ENCODE measurements around the gene SMARCC1. TPM values are rescaled to one million over a fixed set of nuclear protein-coding genes. Genes with fewer than 3 reads are reported as not detected.

Gene SMARCC1
- total RNA-seq, 4 donors from 2014 or later: 25.0 to 110 (median 56.4) TPM

GRCh38 chr3:47556351-47556750 lies 225.3 kb downstream of the SMARCC1 start:
- TF ChIP-seq POLR2A (IDR thresholded peaks at IDR 0.05): no peak
- TF ChIP-seq, protein P1, sequence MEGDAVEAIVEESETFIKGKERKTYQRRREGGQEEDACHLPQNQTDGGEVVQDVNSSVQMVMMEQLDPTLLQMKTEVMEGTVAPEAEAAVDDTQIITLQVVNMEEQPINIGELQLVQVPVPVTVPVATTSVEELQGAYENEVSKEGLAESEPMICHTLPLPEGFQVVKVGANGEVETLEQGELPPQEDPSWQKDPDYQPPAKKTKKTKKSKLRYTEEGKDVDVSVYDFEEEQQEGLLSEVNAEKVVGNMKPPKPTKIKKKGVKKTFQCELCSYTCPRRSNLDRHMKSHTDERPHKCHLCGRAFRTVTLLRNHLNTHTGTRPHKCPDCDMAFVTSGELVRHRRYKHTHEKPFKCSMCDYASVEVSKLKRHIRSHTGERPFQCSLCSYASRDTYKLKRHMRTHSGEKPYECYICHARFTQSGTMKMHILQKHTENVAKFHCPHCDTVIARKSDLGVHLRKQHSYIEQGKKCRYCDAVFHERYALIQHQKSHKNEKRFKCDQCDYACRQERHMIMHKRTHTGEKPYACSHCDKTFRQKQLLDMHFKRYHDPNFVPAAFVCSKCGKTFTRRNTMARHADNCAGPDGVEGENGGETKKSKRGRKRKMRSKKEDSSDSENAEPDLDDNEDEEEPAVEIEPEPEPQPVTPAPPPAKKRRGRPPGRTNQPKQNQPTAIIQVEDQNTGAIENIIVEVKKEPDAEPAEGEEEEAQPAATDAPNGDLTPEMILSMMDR (IDR thresholded peaks at IDR 0.05): no peak
- Histone ChIP-seq H3K27me3 (no peaks in the 10 kb centered on the region), H3K36me3 (no peaks in the 10 kb centered on the region), H3K27ac (no peak overlapping the region), H3K9me3 (no peaks in the 10 kb centered on the region), H3K4me1 (no peaks in the 10 kb centered on the region), H3K4me3 (no peak overlapping the region)
- DNase-seq: no peak

DNA sequence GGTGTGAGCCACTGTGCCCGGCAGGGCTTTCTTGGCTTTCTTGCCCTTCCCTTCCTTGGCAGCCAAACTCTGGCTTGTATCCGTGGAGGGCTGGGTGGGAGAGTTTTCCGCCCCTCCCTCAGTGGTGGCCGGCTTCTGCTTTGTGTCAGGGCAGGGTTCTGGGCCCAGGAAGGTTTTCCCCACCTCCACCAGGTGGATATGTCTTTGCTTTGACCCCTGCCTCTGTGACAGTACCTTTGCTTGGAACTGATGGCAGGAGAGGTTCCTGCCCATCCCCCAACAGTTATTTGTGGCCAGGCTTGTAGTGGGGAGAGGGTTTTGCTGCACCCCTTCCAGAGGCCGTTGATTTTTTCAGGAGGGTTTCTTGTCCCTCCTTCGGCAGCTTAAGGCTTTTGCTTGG lies 227.4 kb downstream of the SMARCC1 start:
- no peaks in the 10 kb centered on the region for H3K9me3 ChIP-seq
- H3K4me3 ChIP-seq: no peak overlapping the region
- no peaks in the 10 kb centered on the region for H3K27me3 ChIP-seq
- H3K36me3 ChIP-seq: no peaks in the 10 kb centered on the region
- H3K4me1 ChIP-seq: no peaks in the 10 kb centered on the region
- H3K27ac ChIP-seq: no peak overlapping the region
- DNase-seq: no peak
- no peak for TF ChIP-seq POLR2A (IDR thresholded peaks at IDR 0.05)
- TF ChIP-seq, protein P1 (IDR thresholded peaks at IDR 0.05): no peak

DNA sequence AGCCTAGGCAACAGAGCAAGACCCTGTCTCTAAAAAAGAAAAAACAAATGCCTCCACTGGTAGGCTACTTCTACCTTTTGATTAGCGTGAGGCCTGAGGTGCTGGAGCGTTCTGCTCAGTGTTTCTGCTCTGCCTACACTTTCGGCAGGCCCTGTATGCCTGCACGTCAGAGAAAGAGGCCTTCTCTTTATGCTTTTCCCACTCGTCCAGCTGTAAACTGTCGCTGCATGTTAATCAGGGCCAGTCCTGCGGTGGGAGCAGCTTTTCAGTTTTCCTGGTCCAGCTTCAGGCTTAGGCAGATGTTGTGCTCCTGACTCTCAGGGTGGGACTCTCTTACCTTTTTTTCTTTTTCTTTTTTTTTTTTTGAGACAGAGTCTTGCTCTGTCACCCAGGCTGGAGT lies 228.3 kb downstream of the SMARCC1 start:
- H3K27me3 ChIP-seq: no peaks in the 10 kb centered on the region
- DNase-seq: no peak
- H3K9me3 ChIP-seq: no peaks in the 10 kb centered on the region
- no peak overlapping the region for H3K4me3 ChIP-seq
- H3K36me3 ChIP-seq: no peaks in the 10 kb centered on the region
- no peak for TF ChIP-seq POLR2A (IDR thresholded peaks at IDR 0.05)
- TF ChIP-seq, protein P1 (IDR thresholded peaks at IDR 0.05): no peak
- no peaks in the 10 kb centered on the region for H3K4me1 ChIP-seq
- no peak overlapping the region for H3K27ac ChIP-seq

- Histone ChIP-seq H3K27ac (no peak overlapping the region), H3K27me3 (no peaks in the 10 kb centered on the region), H3K9me3 (no peaks in the 10 kb centered on the region), H3K36me3 (no peaks in the 10 kb centered on the region), H3K4me1 (no peaks in the 10 kb centered on the region), H3K4me3 (no peak overlapping the region)
- TF ChIP-seq, protein P1 (IDR thresholded peaks at IDR 0.05): no peak
- TF ChIP-seq POLR2A (IDR thresholded peaks at IDR 0.05): no peak
- DNase-seq: no peak
These were observed 239.1 kb downstream of the SMARCC1 start for GRCh38 chr3:47542471-47543173.

DNA sequence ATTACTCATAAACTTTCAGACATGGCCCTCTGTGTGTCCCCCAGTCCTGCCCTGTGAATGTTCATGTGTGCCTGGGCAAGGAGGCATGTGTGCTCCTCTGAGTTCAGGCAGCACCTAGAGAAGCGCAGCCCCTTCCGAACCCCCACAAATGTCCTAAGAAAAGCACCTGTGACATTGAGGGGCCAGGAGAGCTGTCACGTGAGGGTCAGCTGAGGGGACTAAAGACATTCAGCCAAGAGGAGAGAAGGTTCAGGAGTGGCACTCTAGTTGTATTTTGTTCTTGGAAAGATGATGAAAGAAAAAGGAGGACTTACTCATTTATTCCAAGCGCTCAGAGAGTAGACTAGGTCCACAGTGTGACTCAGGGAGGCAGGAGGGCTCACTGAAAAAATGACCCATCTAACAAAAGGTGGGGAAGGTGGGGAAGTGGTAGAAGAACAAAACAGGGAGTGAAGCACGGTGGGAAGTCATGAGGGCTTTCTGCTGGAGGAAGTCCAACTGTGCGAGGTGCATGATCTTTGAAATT lies 240.0 kb downstream of the SMARCC1 start:
- Histone ChIP-seq H3K36me3 (no peaks in the 10 kb centered on the region), H3K27me3 (no peaks in the 10 kb centered on the region), H3K27ac (no peak overlapping the region), H3K4me3 (no peak overlapping the region), H3K4me1 (no peaks in the 10 kb centered on the region), H3K9me3 (no peaks in the 10 kb centered on the region)
- TF ChIP-seq, protein P1 (IDR thresholded peaks at IDR 0.05): no peak
- no peak for TF ChIP-seq POLR2A (IDR thresholded peaks at IDR 0.05)
- DNase-seq: no peak
